OCI-LY7 (cell line): ENCODE measurements around the gene SCYL3. TPM values are rescaled to one million over a fixed set of nuclear protein-coding genes. Genes with fewer than 3 reads are reported as not detected.

Experiments used
- BruUV-seq: library from RNA; stranded (reverse); fragments of 400-500 nt; replicated peaks from 2 replicates; lab custom pipeline; 2021; lab: Mats Ljungman, UMichigan
- CTCF ChIA-PET: fragments of 300-600 bp; sonication (Branson Sonifier 250); formaldehyde crosslinking; loops from one replicate; lab custom pipeline; 2022; ENCODE audit warnings: antibody characterized with exemption; ENCODE audit not compliant: unreplicated experiment; lab: Charles Lee
- POLR2A ChIA-PET: fragments of 300-600 bp; sonication (Branson Sonifier 250); formaldehyde crosslinking; loops from one replicate; lab custom pipeline; 2022; ENCODE audit warnings: antibody characterized with exemption; lab: Charles Lee
- DNase-seq: peaks from one replicate; pipeline ENCODE4 v3.0.0-alpha.2; 2015; ENCODE audit warnings: low spot score
- H2AFZ ChIP-seq: fragments of 200-600 bp; sonication (generic), shearing (Covaris generic); 2 replicates; pipeline ENCODE4 v1.6.1; 2014; ENCODE audit warnings: mild to moderate bottlenecking, antibody characterized with exemption, low read length, moderate library complexity
- H3K27ac ChIP-seq: fragments of 200-600 bp; sonication (generic); 2 replicates; pipeline ENCODE4 v1.5.1; 2014; ENCODE audit warnings: mixed run types, low read depth, mild to moderate bottlenecking, moderate library complexity, low read length, inconsistent platforms; ENCODE audit not compliant: poor library complexity, severe bottlenecking
- H3K36me3 ChIP-seq: fragments of 200-600 bp; sonication (generic); 2 replicates; pipeline ENCODE4 v1.6.1; 2014; ENCODE audit warnings: mild to moderate bottlenecking, antibody characterized with exemption, low read length, moderate library complexity, mixed read lengths; ENCODE audit not compliant: insufficient read depth
- H3K4me1 ChIP-seq: fragments of 200-600 bp; sonication (generic); 2 replicates; pipeline ENCODE4 v1.5.1; 2014; ENCODE audit warnings: mild to moderate bottlenecking, low read length; ENCODE audit not compliant: insufficient read depth, poor library complexity, severe bottlenecking
- H3K4me2 ChIP-seq: fragments of 200-600 bp; sonication (generic); 2 replicates; pipeline ENCODE4 v1.6.1; 2014; ENCODE audit warnings: mild to moderate bottlenecking, low read length
- H3K4me3 ChIP-seq: fragments of 200-600 bp; sonication (generic); 2 replicates; pipeline ENCODE4 v1.5.1; 2014; ENCODE audit warnings: mild to moderate bottlenecking, low read depth, low read length; ENCODE audit not compliant: poor library complexity, severe bottlenecking
- H3K79me2 ChIP-seq: fragments of 200-600 bp; sonication (generic); 2 replicates; pipeline ENCODE4 v1.6.1; 2016; ENCODE audit warnings: low read depth, mild to moderate bottlenecking, low read length, moderate library complexity, mixed read lengths; ENCODE audit not compliant: insufficient read depth
- H3K9me2 ChIP-seq: fragments of 200-600 bp; sonication (generic); 2 replicates; pipeline ENCODE4 v1.6.1; 2016; ENCODE audit warnings: mild to moderate bottlenecking, low read length, mixed read lengths; ENCODE audit not compliant: insufficient read depth
- H3K9me3 ChIP-seq: fragments of 200-600 bp; sonication (generic); 2 replicates; pipeline ENCODE4 v1.6.1; 2014; ENCODE audit warnings: mild to moderate bottlenecking, mixed run types, low read length, mixed read lengths
- H4K20me1 ChIP-seq: fragments of 200-600 bp; sonication (generic); 2 replicates; pipeline ENCODE4 v1.6.1; 2014; ENCODE audit warnings: mild to moderate bottlenecking, antibody characterized with exemption, low read length, moderate library complexity, mixed read lengths; ENCODE audit not compliant: insufficient read depth
- EZH2phosphoT487 ChIP-seq: fragments of 200-600 bp; sonication (generic); IDR thresholded peaks from 2 replicates; pipeline ENCODE4 v1.6.1; 2018; ENCODE audit warnings: low read depth, borderline replicate concordance, mild to moderate bottlenecking, mixed run types, antibody characterized with exemption, low read length, moderate library complexity, mixed read lengths
- intact Hi-C: fragments of 100-400 bp; cut with micrococcal nuclease; formaldehyde crosslinking; loops from one replicate; pipeline ENCODE4 v1.10.0; 2022; ENCODE audit not compliant: unreplicated experiment
- total RNA-seq, 2 experiments: library from RNA; depleted of rRNA in 1 of 2; stranded (reverse); fragments of >200 nt in 1 of 2; shearing (Covaris generic) in 1 of 2; gene quantifications; 2 replicates each; pipeline ENCODE4 v1.2.3, GENCODE V29; 2014 to 2022
- TF ChIP-seq, protein P1 (sequence below): fragments of 200-600 bp; sonication (generic); conservative IDR thresholded peaks from 2 replicates; pipeline ENCODE4 v1.5.1; 2014; ENCODE audit warnings: mild to moderate bottlenecking, antibody characterized with exemption, low read length, moderate library complexity, mixed read lengths

Gene SCYL3
- total RNA-seq, 2 experiments from 2014 or later = 5.9 to 7.6 TPM

DNA sequence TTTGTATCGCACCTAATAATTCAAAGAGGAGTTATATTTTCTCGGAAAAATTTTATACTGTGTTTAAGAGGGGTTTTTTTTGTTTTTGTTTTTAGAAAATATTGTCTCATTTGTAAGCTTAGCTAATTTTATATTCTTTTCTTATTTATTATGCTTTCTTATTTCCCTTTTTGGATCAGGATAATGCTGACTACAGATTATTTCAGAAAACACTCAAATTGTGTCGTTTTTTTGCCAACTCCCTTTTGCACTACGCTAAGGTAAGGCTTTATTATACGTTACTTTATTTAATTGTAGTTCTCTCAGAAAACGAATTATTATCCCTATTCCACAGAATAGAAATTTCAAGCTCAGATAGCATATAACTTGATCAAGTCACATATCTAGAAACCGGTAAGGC, 72.2 kb downstream of the SCYL3 start:
- CTCF ChIA-PET = no interaction called here
- H3K27ac ChIP-seq = no peak overlapping the region
- no peak for TF ChIP-seq EZH2phosphoT487
- TF ChIP-seq, protein P1, sequence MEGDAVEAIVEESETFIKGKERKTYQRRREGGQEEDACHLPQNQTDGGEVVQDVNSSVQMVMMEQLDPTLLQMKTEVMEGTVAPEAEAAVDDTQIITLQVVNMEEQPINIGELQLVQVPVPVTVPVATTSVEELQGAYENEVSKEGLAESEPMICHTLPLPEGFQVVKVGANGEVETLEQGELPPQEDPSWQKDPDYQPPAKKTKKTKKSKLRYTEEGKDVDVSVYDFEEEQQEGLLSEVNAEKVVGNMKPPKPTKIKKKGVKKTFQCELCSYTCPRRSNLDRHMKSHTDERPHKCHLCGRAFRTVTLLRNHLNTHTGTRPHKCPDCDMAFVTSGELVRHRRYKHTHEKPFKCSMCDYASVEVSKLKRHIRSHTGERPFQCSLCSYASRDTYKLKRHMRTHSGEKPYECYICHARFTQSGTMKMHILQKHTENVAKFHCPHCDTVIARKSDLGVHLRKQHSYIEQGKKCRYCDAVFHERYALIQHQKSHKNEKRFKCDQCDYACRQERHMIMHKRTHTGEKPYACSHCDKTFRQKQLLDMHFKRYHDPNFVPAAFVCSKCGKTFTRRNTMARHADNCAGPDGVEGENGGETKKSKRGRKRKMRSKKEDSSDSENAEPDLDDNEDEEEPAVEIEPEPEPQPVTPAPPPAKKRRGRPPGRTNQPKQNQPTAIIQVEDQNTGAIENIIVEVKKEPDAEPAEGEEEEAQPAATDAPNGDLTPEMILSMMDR = no peak
- no TSS peak for BruUV-seq
- H3K4me1 ChIP-seq = no peaks in the 10 kb centered on the region
- POLR2A ChIA-PET = interaction anchor here (0.7 kb wide), 1 partner anchor 198 kb away, joined by 3 read pairs; no protein-coding TSS in a partner anchor
- no peak overlapping the region for H3K4me2 ChIP-seq
- no peaks in the 10 kb centered on the region for H3K9me2 ChIP-seq
- H3K79me2 ChIP-seq = no peaks in the 10 kb centered on the region
- H4K20me1 ChIP-seq = no peaks in the 10 kb centered on the region
- no peak overlapping the region for H2AFZ ChIP-seq
- peaks cover 8% of the 10 kb centered on the region for H3K9me3 ChIP-seq
- H3K36me3 ChIP-seq = peaks cover 97% of the 10 kb centered on the region
- H3K4me3 ChIP-seq = no peak overlapping the region
- intact Hi-C loops = no loop called here
- DNase-seq = no peak

GRCh38 chr1:169816617-169817016, 77.1 kb downstream of the SCYL3 start:
- TF ChIP-seq EZH2phosphoT487 = no peak
- TF ChIP-seq, protein P1 = no peak
- DNase-seq = no peak

GRCh38 chr1:169814265-169814664, 79.4 kb downstream of the SCYL3 start:
- no peak overlapping the region for H2AFZ ChIP-seq
- peaks cover 95% of the 10 kb centered on the region for H3K36me3 ChIP-seq
- peaks cover 26% of the 10 kb centered on the region for H3K9me3 ChIP-seq
- ChIA-PET CTCF (no interaction called here), POLR2A (no interaction called here)
- no peak overlapping the region for H3K4me3 ChIP-seq
- no peak for DNase-seq
- H3K4me2 ChIP-seq = no peak overlapping the region
- H4K20me1 ChIP-seq = no peaks in the 10 kb centered on the region
- intact Hi-C loops = no loop called here
- H3K9me2 ChIP-seq = no peaks in the 10 kb centered on the region
- no peak for TF ChIP-seq EZH2phosphoT487
- TF ChIP-seq, protein P1 = no peak
- no peaks in the 10 kb centered on the region for H3K4me1 ChIP-seq
- no peak overlapping the region for H3K27ac ChIP-seq
- H3K79me2 ChIP-seq = peaks cover 4% of the 10 kb centered on the region; the same call in 1 of the 2 replicates
- BruUV-seq = no TSS peak

More at GRCh38 chr1:169816617-169817016, 77.1 kb downstream of the SCYL3 start:
- Histone ChIP-seq H3K4me3 (no peak overlapping the region), H3K9me3 (peaks cover 26% of the 10 kb centered on the region), H3K27ac (no peak overlapping the region), H4K20me1 (no peaks in the 10 kb centered on the region), H3K36me3 (peaks cover 97% of the 10 kb centered on the region), H2AFZ (no peak overlapping the region), H3K9me2 (no peaks in the 10 kb centered on the region), H3K4me2 (no peak overlapping the region), H3K4me1 (no peaks in the 10 kb centered on the region), H3K79me2 (no peaks in the 10 kb centered on the region)
- intact Hi-C loops = no loop called here
- no TSS peak for BruUV-seq
- CTCF ChIA-PET = no interaction called here
- POLR2A ChIA-PET = no interaction called here
